GM19035 (cell line): ENCODE measurements around the gene MAPRE2.
"Not testable (repeated sequence)": the region's sequence is repeated elsewhere in the genome, so short reads cannot be mapped to it uniquely, and the experiment has no call there.

Experiments used
- ATAC-seq: cut with Tn5 transposase; IDR thresholded peaks from one replicate; pipeline ENCODE4 v1.9.1; 2021; ENCODE audit not compliant: unreplicated experiment

MAPRE2 gene

DNA sequence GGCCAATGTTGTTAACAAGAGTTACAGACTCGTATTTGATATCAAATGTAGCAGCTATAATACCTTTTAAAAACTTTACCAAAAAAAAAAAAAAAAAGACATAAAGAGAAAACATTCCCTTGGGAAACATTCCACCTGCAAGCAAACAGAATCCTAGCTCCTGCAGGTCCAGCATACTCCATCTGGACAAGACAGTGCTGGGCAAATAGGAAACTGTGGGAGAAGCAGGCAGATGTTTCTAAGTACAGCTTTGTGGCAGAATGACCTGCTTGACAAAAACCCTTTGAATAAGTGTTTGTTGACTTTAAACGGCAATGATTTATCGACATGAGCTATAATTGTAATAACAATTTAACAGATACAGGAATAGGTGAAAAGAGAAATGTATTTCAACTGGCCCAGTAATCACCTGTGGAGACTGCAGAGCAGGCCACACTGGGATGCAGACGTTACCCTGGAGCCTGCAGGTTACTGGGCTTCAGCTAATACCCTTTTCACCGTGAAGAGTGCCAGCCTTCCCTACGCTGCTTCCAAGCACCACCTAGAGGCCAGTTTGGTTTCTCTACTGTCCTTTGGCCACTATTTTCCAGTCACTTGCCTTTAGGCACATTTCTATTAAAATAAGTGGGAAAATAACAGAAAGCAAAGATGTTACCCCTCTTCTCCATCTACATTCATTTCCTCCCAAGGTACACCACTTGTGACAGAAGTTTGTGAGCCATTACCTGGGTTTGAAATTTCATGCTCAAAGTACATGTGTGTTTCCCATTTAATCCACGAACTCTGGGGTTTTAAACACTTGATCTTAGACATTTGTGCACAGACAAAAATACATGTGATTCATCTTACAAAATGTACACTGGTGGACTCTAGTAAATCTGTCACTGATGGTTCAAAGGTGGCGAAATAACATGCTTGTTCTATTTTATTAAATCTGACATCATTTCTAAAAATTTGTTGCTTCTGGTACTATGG is 102.7 kb downstream of the MAPRE2 start:
- ATAC-seq = peak; percentile 82

DNA sequence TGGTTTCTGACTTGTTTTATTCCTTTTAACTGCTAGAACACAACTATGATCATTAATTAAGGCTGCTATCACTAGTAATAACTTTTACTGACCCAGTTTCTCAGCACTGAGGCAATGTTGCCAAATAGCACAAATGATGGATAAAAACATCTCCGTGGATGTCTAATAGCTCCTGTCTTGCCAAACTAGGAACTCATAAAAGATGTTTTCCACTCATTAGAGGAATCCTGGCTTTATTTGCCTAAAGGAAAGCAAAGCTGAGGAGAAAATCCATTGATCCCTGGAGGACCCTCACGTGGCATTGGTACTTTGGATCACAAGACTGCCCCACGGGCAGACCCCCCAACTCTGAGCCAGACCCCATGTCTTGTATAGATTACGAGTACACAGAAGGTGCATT is 103.5 kb downstream of the MAPRE2 start:
- ATAC-seq = no peak

DNA sequence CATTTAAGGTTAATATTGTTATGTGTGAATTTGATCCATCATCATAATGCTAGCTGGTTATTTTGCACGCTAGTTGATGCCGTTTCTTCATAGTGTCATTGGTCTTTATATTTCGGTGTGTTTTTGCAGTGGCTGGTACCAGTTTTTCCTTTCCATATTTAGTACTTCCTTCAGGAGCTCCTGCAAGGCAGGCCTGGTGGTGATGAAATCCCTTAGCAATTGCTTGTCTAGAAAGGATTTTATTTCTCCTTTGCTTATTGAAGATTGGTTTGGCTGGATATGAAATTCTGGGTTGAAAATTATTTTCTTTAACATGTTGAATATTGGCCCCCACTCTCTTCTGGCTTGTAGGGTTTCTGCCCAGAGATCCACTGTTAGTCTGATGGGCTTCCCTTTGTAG is 109.0 kb downstream of the MAPRE2 start:
- ATAC-seq = not testable (repeated sequence)

DNA sequence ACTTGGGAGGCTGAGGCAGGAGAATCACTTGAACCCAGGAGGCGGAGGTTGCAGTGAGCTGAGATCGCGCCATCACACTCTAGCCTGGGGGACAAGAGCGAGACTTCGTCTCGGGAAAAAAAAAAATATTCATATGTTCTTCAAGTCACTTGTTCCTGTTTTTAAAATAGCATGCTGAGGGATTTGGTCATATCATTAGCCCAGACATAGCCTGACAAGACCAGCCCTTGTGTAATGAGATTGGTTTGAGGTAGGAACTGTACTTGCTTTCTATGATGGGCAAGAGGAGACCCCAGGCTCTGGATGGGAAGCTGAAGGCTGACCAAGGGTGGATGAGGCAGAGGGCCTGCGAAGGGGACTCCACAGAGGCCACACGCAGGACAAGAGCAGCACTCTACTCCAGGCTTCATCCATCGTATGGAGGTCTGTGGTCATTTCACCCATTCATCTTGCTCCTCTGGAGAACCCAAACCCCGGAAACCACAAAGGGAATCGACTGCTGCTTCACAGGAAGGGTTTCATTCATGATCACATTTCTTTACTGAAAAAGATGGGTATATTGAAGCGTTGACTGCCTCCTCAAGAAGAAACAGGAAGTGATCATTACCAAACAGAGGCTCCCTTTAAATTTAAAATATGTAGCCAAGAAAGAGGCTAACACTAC is 112.5 kb downstream of the MAPRE2 start:
- ATAC-seq = no peak

DNA sequence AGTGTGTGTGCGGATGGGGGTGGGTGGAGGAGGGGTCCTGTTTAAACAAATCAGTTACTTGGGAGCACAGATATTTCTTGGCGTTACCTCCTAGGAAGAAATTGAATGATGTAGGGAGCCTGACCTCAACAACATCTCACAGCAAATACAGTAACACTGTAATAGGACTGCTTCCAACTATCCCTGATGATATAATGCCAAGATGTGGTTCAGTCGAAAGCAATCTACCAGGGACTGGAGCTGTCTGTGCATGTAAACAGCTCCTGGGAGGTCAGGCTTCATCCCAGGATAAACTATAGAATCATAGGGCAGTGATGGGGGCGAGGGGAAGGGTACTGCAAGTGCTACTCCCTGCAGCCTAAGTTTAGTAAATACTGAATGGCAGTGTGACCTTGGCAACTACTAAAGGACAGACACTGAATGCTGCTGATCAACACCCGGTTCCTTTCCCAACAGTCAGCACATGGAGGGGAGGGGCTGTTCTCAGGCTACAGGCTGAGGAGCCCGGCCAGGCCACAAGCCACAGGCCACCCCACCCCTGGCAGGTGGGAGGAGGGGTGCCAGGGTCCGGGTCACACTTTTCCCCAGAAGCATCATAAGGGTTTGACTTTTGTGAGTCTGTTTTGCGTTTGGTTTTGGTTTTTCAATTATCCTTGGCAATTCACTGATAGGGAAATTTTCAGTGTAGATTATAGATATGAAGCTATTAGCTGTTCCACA is 114.3 kb downstream of the MAPRE2 start:
- no peak for ATAC-seq

DNA sequence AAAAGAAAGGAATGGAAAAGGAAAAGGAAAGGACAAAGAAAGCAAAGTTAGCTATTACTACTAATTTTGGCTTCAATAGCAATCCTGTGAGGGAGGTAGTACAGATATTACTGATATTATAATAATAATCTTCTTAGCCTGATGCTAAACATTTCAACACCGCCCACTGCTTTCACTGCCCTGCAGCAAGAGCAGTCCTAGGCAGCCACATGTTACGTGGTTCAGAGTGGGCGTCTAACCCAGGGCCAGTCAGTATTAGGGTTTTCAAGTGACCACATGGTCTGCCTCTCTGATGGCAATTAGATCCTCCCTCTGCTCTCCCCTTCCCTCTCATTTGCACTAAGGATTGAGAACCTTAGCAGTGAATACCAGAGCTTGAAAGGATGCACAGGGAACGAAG is 116.0 kb downstream of the MAPRE2 start:
- ATAC-seq = no peak

DNA sequence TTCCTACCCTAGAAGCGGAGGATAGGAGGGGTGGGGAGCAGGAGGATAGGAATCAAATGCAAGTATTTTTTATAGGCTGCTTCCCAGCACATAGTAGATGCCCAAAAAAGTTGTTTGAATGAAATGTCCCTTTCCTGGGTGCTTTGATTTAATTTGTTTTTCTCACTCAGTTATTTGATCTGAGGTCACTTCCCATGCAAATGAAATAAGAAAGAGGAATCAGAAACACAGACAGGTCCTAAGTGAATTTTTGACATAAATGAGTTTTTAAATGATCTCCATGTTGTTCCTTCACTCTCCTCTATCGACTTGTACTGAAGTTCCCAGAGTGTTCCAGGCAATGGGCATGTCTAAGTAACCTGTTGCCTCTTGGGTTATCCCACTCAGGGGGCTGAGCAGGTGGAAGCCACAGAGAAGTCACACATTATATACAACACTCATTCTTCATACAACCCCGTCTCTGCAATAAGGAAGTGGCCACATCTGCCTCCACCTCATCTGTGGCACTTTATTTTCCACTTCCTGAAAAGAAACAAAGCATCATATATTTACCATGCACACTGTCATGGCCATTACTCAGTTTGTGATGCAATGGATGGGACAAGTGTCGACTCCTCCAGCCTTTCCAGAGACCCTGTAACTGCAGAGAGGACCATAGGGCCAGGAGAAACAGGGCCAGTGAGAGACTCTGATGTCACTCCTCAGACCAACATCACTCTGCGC is 117.7 kb downstream of the MAPRE2 start:
- peak; percentile 62 for ATAC-seq

DNA sequence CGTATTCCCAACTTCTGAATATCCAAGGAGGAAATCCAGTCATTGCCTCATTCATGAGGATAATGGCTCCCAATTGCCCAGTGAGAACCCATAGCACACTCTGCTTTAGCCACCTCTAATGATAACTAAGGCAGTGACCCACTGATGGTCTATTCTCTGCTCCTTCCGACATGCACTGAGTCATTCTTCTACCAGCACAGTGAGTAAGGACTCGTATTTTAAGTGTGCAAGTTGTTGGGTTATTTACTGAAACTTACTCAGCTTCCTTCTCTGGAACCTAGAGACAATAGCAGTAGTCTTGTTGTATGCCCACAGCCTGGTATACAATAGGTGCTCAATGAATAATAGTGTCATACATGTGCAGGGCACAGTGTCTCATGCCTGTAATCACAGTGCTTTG is 118.6 kb downstream of the MAPRE2 start:
- ATAC-seq = no peak

DNA sequence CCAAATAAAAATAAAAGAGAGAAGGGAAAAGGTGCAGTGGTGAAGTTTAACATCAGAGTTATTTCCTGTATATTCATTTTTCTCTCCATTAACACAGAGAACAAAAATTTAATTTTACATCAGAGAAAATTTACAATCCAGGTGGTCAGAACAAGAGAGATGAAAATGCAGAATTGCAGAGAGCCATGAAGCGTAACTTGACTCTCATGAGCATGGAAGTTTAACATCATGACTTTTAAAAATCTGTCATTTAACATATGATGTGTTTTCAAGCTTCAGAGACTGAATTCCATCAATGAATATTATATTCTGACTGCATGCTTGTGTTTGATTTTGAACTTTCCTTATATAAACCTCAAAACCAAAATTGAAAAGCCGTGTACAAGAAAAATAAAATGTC is 120.3 kb downstream of the MAPRE2 start:
- ATAC-seq = no peak

DNA sequence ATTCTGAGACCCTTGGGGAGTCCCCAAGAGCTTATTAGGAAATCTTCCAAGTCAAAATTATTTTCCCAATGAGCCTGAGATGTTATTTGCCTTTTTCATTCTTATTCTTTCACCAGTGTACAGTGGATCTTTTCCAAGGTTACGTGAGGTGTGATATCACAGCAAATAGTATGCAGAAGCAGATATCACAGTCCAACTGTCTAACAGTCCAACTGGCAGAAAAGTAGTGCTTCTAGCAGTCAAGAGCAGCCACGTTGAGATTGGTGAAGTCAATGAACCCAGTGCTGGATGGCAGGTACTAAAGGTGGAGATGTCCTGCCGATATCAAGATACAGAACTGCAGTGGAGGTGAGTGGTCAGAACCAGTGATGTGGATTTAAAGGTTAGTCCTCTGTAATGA is 120.7 kb downstream of the MAPRE2 start:
- no peak for ATAC-seq

DNA sequence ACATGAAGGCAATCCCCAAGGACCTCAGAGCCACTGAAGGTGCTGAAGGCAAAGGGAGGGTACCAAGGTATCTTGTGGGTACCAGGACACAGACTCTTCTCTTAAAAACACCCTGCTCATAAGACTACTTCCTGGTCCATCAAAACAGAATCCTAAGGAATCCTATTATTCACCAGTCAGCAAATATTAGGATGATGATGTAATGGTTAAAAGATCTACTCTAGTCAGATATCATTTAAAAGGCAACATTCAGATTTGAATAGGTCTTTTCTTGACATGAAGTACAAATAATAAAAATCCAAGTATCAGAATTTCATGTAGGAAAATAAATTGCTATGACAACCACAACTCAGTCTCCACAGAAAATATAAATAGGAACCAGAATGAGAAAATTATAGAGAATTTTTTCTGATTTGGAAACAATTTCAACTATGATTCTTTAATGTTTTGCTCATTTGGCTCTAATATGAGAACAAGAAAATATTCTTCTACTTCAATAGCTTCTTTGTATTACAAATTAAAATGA is 121.9 kb downstream of the MAPRE2 start:
- no peak for ATAC-seq

DNA sequence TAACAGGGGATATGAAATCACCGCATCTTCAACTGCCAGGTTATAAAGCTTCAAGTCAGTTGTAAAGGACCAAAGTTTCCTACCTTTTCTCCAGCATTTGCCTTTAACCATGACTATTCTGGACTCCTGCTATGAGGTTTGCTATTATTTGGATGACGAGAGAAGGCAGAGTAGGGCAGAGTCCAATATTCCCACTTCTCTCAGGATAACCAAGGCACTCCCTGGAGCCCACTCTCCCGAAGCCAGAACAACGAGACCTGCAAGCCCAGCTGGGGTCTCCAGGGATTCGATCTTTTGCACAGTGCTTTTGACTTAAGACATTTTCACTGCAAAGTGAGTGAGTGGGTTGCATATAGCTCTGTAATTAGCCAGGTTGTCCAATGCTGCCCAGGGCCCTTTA is 122.5 kb downstream of the MAPRE2 start:
- ATAC-seq = no peak

DNA sequence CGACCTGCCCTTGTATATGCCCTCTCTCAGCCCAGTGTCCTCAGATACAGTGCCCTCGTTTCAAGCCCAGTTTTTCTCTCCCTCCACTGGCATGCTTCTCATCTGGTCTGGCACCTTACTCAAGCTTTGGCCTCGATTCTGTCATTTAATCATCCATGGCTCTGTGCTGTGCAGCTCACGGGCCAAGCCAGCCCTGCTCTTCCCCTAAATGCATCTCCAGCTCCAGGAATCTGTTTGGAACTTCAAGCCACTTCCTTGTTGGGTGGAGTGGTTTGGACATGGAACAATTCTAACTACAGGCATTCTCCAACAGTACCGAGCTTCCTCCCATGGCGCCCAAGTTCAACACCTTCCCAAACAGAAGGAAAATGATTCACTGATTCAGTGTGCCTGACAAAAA is 122.9 kb downstream of the MAPRE2 start:
- ATAC-seq = no peak

DNA sequence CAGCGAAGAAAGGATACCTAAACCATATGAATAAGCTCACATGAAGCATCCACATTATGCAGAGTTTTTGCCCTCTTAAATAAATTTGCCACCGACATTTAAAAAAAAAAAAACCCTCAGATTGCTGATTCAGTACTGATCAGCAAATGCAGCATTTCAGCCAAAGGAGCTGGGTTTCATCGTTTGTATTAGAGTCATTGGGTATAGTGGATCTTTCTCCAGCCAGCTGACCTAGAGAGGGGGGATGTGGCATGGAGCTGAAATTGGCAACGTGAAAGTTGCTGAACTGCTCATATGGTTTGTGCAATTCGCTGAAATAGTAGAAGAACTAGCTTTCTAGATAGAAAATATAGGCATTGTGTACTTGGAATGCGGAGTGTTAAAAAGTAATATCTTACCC is 126.1 kb downstream of the MAPRE2 start:
- ATAC-seq = no peak

DNA sequence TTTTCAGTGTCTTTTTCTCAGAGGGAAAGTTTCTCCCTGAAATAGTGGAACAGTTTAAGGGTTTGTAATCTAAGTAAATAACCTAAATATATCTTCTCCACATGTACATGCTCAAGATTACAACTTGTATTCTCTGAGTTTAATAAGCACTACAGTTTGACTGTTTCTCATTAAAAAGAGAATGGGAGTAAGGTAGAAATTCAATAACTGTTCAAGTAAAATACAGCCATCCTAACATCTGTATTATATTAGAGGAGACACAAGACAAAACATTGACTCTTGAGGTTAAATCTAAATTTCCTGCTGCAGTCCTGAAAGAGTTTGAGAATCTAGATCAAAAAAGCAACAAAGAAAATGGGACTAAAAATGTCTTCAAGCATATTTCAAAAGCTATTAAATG is 126.6 kb downstream of the MAPRE2 start:
- no peak for ATAC-seq

DNA sequence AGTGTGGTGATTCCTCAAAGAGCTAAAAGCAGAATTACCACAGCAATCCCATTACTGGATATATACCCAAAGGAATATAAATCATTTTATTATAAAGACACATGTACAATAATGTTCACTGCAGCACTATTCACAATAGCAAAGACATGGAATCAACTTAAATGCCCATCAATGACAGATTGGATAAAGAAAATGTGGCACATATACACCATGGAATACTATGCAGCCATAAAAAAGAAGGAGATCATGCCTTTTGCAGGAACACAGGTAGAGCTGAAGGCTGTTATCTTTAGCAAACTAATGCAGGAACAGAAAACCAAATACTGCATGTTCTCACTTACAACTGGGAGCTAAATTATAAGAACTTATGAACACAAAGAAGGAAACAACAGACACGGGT is 129.1 kb downstream of the MAPRE2 start:
- not testable (repeated sequence) for ATAC-seq

DNA sequence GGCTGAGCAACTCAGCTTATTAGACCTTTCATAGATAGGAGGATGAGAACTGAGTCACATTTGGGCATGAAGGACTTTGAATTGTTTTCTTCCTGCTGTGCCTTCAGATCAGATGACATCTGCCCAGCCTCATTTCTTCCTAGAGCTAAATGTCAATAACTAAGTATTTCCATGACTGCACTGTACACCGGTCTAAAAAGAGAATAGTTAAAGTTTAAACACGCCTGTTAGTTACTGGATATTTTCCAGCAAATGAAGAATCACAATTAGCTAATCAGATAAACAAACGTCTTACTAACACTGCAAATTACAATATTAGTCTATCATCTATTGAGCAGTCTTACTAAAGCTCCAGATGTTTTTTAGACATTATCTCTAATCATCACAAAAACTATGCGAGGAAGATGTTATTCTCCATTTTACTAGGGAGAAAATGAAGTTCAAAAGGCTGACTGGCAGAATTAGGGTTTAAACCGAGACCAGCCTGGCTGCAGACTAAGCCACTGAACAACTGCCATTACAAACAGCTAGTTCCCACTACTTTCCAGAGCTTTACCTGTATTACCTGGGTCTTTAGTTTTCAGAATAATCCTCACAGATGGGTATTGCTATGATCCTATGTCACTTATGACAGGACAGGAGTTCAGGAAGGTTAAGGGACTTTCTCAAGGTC is 130.2 kb downstream of the MAPRE2 start:
- no peak for ATAC-seq

DNA sequence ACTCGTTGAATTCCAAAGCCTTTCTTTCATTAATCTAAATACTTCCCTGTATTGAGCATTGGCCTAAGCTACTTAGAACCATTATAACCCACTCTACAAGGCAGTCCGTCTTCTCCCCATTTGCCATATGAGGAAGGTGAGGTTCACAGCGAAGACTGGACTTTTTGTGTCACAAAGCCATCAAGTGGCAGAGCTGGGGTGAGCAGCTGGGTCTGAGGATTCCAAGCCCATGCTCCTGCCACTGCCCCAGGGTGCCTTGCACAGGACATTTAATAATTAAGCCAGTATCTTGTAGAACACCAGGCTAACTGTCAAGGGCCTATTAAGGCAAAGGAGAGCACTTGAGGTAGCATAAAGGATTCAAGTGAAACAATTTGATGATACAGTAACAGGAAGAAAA is 130.8 kb downstream of the MAPRE2 start:
- ATAC-seq = no peak

DNA sequence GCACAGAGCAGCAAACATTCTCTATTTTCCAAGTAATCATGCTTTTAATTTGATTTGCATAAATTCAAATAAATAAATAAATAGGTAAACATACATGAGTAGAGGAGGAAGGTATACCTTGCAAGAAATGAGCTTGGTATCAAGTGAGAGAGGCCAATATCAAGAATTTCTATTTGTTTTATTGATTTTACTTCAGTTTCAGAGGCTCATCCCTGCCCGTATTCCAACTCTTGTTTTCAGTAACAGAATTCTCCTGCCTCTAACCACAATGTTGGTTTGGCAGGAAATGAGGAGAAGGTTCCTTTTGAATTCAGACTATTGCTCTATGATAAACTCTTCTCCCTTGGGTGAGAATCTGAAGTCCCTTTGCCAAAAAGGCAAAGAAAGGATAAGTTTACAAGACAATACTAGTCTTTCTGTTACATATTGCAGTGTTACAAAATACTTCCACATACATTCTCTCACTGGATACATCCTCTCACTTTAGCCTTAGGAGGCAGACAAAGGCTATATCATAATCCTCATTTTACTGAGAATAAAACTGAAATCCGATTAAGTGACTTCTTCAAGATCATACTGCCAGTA is 131.3 kb downstream of the MAPRE2 start:
- no peak for ATAC-seq
